Stomach (tissue), 4 donors: ENCODE results near the gene CD2AP.

Experiments used
- EP300 ChIP-seq: sonication (generic); formaldehyde crosslinking; IDR thresholded peaks from one replicate; pipeline ENCODE4 v1.6.1; 2017; ENCODE audit warnings: antibody characterized with exemption
- POLR2A ChIP-seq, 4 donors: fragments of 450-650 bp; IDR thresholded peaks; one replicate each; pipeline ENCODE4 v1.6.1; 2016; ENCODE audit warnings: antibody characterized with exemption in 4 of 4, control low read depth in 2 of 4, mild to moderate bottlenecking in 1 of 4, moderate library complexity in 1 of 4
- TF ChIP-seq, protein P1 (sequence below), 7 experiments: fragments of 450-650 bp in 4 of 7; fragments of 200-600 bp in 3 of 7; sonication (generic) in 3 of 7; IDR thresholded peaks; one replicate each; pipeline ENCODE4 v1.5.1; 2016 to 2019; ENCODE audit warnings: antibody characterized with exemption in 7 of 7, control low read depth in 2 of 7, mild to moderate bottlenecking in 1 of 7

DNA sequence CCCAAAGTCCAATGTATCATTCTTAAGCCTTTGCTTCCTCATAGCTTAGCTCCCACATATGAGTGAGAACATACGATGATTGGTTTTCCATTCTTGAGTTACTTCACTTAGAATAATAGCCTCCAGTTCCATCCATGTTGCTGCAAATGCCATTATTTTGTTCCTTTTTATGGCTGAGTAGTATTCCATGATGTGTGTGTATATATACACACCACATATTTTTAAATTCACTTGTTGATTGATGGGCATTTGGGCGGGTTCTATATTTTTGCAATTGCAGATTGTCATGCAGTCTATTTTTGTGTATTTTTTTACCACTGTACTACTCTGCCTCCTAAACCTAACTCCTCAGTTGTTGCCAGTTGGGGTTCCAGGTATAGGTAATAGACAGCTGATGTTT lies 74.7 kb downstream of the CD2AP start:
- TF ChIP-seq EP300 (no peak), POLR2A (IDR thresholded peaks at IDR 0.05) (no peak)
- TF ChIP-seq, protein P1, sequence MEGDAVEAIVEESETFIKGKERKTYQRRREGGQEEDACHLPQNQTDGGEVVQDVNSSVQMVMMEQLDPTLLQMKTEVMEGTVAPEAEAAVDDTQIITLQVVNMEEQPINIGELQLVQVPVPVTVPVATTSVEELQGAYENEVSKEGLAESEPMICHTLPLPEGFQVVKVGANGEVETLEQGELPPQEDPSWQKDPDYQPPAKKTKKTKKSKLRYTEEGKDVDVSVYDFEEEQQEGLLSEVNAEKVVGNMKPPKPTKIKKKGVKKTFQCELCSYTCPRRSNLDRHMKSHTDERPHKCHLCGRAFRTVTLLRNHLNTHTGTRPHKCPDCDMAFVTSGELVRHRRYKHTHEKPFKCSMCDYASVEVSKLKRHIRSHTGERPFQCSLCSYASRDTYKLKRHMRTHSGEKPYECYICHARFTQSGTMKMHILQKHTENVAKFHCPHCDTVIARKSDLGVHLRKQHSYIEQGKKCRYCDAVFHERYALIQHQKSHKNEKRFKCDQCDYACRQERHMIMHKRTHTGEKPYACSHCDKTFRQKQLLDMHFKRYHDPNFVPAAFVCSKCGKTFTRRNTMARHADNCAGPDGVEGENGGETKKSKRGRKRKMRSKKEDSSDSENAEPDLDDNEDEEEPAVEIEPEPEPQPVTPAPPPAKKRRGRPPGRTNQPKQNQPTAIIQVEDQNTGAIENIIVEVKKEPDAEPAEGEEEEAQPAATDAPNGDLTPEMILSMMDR (IDR thresholded peaks at IDR 0.05): no peak
